GM21367 (cell line): ENCODE results near the gene FECH.
A peak's percentile ranks its signal among the peaks of the same experiment; 100 is the strongest.

Source experiments
- ATAC-seq: cut with Tn5 transposase; IDR thresholded peaks from one replicate; pipeline ENCODE4 v1.9.1; 2021; ENCODE audit not compliant: unreplicated experiment

The FECH gene

GRCh38 chr18:57581301-57581934 lies 5.1 kb downstream of the FECH start:
- peak; percentile 90 for ATAC-seq

DNA sequence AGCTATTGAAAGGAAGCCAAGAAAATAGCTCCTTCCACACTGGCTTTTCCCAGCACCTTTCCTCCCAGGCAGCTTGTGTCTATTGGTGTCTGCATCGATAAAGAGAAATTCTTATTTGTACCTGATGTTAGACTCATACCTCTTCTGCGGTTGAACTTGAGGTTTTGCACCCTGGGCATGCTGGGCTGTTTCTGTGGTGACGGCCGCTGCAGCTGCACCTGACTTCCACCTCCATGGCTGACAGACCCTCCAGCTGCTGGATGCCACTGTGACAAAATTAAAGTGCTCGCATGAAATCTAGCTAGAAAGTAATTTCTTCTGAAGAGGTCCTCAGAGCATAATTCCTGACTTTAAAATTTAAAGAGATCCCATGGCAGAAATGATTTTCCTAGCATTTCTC lies 6.6 kb downstream of the FECH start:
- no peak for ATAC-seq

DNA sequence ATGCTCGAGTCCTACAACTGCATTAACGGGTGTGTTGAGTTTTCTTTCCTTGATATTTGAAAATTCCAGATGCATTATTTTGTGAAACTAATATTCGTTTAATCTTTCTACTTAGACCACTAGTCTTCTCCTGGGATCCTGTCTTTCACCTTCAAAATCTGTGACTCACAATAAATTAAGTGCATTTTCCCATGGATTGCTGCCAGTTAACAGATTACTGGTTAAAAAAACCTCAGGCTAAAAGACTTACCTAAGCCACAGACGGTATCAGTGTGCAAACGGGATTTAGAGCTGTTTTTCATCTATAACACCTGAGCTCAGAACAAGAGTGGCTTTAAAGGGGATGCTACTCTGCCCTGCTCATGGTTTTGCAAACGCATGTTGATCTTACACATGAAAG lies 10.2 kb downstream of the FECH start:
- ATAC-seq: no peak

DNA sequence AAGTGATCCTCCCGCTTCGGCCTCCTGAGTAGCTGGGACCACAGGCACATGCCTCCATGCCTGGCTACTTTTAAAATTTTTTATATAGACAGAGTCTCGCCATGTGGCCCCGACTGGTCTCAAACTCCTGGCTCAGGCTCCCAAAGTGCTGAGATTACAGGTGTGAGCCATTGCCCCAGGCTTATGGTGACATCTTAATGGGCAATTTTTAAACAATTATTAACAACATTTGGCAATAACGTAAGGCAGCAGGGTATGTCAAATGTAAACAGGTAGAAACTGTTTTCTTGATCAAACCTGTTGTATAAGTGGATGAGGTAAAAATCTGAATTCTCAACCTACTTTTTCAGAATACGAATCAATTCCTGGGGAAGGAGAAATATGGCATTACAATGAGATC lies 11.0 kb downstream of the FECH start:
- ATAC-seq: no peak

DNA sequence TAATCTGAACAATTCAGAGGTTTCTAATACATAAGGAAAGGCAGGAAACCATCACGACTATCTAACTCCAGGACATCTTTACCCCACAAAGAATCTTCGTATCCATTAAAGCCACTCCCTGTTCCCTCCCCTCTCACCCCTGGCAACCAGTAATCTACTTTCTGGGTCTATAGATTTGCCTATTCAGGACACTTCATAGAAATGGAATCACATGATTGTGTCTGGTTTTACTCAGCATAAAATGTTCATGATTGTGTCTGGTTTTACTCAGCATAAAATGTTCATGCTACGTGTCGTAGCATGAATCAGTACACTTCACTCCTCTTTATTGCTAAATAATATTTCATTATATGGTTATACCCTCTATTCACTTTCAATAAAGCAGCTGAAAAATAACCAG lies 11.6 kb downstream of the FECH start:
- ATAC-seq: no peak

GRCh38 chr18:57570162-57570561 lies 16.3 kb downstream of the FECH start:
- ATAC-seq: no peak

- ATAC-seq: no peak
Observed at GRCh38 chr18:57569133-57569532, 17.4 kb downstream of the FECH start.

DNA sequence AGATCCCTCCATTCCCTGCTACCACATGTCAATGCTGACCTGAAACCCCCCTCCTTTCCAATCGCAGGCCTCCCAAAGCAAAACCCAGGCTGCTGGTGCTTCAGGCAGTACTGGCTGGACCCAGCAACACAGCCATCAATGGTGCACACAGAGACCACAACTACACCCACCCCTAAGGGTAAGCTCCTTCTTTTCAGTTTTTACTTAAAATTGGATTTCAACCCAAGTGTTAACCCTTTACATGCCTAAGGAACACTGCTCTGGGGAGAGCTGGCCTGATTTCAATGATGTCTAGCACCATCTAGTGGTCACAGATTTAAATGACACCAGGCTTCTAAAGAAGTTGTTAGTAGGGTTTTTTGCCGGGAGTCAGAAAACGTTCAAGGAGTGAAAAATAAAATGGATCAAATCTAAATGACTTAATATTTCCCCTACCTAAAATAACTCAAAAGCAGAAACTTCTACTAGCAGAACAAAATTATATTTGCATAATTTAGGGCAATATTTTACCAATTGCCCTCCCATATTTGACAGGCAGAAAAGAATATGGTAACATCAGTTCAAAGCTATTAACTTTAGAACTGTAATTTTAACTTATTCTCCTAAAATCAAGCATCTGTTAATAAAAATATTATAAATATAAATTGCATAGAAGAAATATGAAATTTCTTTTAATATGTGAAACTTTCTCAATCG lies 24.6 kb downstream of the FECH start:
- ATAC-seq: no peak

DNA sequence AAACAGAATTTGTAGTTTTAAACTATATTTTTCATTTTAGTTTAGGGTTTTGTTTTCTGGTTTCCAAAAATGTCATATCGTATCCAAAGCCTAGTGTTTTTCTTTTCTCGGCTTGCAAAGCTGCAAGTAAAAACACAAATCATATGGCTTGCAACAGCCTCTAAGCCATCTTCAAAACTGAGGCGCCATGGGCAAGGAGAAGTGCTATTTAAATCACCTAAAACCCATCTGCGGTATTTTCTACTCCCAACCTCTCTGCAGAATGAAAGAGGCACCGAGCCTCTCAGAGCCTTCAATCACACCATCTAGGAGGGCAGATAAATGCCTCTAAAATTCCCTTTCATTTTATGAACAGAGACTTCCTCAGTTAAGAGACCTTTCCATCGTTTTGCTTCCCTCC lies 25.2 kb downstream of the FECH start:
- no peak for ATAC-seq

GRCh38 chr18:57559314-57559713 lies 27.2 kb downstream of the FECH start:
- ATAC-seq: no peak

DNA sequence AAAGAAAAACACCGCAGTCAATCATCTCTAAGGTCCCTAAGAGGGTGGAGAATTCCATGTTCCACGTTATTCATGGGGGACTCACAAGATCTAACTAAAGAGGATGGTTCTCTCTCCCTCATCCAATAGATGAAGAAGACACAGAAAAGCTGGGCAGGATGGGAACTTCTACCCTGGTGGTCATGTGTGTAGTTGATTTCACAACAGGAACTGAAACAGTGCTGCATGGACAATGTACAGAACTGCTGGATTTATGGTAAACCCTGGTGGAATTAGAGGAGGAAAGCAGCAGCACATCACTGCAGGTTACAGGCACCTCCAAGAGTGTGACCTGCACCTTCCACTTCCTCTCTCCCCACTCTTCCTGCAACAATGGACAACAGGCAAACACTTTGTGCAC lies 31.4 kb downstream of the FECH start:
- ATAC-seq: no peak

DNA sequence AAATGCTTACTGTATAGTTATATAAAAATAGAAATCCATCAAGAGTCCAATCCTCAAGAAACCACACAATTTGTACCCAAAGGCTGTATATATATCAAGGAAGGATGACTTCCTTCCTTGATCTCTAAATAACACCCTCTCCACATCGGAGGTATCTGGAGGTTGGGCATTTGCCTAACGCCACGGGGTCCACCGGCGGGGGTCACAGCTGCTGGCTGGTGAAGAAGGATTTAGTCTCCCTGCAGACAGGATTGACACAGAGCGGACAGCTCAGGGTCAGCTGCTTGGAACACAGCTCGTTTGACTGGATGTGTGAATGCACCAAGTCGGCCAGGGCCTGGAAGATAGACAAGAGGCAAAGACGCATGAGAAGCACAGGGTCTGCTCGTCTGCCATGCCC lies 36.0 kb downstream of the FECH start:
- no peak for ATAC-seq

- no peak for ATAC-seq
Observed at GRCh38 chr18:57547260-57547659, 39.2 kb downstream of the FECH start.

DNA sequence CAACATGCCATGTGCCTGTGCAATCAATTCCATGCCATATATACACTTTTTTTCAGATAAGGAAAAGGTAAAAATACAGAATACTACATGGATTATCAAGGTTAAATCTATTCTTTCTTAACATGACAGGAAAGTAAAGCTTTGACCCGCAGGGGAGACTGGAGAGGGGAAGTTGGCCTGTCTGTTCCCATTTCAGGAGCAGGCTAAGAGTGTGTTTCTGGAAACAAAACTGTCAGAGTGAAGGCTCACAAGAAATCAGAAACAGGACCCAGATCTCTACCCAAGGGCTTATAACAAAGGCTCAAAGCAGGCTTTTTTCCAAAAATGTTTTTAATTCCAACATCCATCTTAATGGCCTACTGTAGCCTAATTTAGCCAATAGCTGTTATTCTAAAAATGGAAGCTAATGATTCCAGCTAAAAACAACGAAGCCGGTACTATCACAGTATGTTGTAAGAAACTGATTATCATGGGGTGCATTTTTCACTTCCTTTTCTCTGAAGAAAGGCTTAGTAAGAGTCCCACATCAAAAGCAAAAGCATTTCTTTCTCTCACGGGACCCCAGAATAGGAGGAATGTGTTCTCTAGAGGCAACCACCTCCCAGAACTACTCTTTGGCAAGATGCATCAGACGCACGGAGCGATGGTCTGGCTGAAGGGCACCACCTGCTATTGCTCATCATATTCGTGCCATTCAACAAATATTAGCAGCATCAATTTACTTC lies 41.4 kb downstream of the FECH start:
- ATAC-seq: peak; percentile 87

DNA sequence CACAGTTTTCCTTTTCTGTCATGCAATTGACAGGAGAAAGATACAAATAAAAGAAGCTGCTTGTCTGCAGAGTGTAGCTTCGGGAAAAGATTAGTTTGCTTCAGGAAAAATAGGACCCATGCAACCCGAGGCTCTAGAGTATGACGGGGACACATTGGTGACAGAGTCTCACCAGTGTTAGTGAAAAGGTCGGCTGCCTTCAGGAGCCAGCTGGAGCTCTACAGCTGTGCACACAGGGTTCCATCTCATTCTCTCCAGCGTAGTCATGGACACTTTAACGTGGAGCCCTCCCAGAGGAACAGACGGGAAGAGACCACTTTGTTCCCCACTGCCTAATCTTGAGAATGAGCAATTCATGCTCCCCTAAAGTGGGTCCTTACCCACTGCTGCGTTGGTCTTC lies 42.9 kb downstream of the FECH start:
- no peak for ATAC-seq

- ATAC-seq: no peak
Observed at GRCh38 chr18:57542812-57543427, 43.6 kb downstream of the FECH start.

DNA sequence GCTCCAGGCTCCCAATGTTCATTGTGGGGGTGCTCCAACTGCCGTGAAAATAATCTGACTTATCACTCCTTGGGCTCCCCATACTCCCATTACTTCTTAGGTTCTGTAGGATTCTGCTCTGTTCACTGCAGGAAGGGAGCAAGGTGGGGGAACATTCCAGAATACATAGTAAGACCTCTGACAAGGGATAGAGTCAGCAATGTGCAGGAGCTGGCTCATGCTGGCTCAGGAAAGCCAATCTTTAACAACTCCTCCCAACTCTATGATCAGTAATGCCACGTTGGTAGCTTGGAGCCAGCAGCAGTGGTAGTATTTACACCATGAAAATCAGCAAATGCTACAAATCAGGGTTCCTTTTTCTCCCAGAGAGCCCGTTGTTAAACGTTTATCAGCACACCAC lies 44.4 kb downstream of the FECH start:
- no peak for ATAC-seq

DNA sequence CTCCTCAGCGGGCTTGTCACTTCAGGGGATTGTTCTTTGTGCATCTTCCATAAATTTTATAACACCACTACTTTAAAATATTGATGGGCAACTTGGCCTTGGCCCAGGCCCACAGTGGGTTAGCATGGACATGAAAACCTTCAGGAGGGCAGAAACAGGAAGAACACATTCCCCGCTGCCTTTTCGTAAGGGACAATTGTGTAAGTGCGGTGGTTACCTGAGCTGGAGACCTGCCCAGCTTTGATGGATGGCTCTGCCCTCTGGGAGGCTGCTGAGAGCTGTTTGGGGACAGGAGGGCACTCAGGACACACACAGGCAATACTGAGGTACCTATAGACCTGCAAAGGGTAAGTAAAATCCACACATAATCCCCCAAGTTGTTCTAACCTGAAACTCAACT lies 46.8 kb downstream of the FECH start:
- ATAC-seq: no peak

GRCh38 chr18:57538614-57539013 lies 47.9 kb downstream of the FECH start:
- ATAC-seq: no peak

DNA sequence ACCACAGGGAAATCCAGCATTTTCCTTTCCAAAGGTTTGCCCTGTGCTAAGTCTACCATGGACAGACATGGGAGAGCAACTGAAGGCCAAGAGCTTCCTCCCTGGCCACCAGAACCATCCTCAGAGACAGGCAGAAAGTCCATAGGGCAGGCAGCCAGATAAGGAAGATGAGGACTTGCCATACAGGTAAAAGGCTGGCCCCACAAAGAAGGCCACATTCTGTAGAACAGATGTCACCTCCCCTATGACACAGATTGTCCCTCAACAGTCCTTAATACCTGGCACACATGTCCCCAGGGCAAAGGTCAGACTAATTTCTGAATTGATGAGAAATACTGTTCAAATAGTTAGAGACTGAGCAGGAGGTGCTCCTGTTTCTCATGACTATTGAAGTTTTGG lies 52.0 kb downstream of the FECH start:
- ATAC-seq: no peak

DNA sequence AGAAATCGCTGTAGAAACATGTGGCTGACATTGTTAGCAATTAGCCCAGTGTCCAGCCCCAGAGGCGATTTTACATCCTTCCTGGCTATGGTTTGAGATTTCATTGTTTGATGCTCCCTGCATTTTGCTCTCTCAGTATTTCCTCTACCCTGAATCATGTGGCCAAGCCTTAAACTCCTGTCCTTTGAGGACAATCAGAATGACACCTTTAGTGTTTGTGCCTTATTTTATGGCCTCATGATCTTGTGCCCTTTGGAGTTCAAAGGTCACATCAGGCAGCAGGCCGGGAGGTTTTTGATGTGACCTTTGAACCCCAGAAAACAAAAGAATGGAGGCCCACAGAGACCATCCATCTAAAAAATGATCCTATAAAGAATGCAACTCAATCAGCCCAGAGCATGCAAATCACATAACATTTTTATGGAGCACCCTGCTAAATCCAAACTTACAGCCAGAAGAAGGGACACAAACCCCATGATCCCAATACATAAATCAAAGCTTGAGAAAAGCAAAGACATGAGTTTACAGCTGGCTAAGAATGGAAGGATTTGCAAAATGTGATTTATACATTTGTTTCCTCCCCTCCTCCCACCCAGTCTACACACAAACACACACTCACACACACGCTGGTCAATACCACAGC lies 52.5 kb downstream of the FECH start:
- no peak for ATAC-seq
